Caco-2 (cell line): ENCODE results near the gene EFR3B. TPM values are rescaled to one million over a fixed set of nuclear protein-coding genes. Genes with fewer than 3 reads are reported as not detected.
"Not testable (repeated sequence)": the region's sequence is repeated elsewhere in the genome, so short reads cannot be mapped to it uniquely, and the experiment has no call there.

Experiments used
- BruUV-seq: library from RNA; stranded (reverse); fragments of 400-500 nt; replicated peaks from 2 replicates; lab custom pipeline; 2021; lab: Mats Ljungman, UMichigan
- CTCF ChIA-PET: fragments of 300-600 bp; sonication (Branson Sonifier 250); formaldehyde crosslinking; loops from one replicate; lab custom pipeline; 2022; ENCODE audit warnings: antibody characterized with exemption; lab: Charles Lee
- POLR2A ChIA-PET: fragments of 300-600 bp; sonication (Branson Sonifier 250); formaldehyde crosslinking; loops from one replicate; lab custom pipeline; 2022; ENCODE audit warnings: antibody characterized with exemption; lab: Charles Lee
- DNase-seq, 2 experiments: peaks; one replicate each; pipeline versions ENCODE4 v3.0.0 to v3.0.0-alpha.2; 2020 to 2022
- H3K27me3 ChIP-seq: replicated peaks from 2 replicates; pipeline ENCODE4 v1.6.0; 2011; ENCODE audit warnings: low read length; ENCODE audit not compliant: control insufficient read depth, insufficient read depth
- H3K36me3 ChIP-seq: 2 replicates; pipeline ENCODE4 v1.5.1; 2011; ENCODE audit warnings: low read length; ENCODE audit not compliant: control insufficient read depth, insufficient read depth
- H3K4me1 ChIP-seq: fragments of 250-450 bp; sonication (Bioruptor Pico); 2 replicates; pipeline ENCODE4 v1.5.1; 2020; ENCODE audit warnings: mild to moderate bottlenecking
- H3K4me3 ChIP-seq: 2 replicates; pipeline ENCODE4 v1.5.1; 2011; ENCODE audit warnings: low read depth, mild to moderate bottlenecking, control low read depth, low read length
- H3K9me3 ChIP-seq: fragments of 250-450 bp; sonication (Bioruptor Pico); 2 replicates; pipeline ENCODE4 v1.5.1; 2020; ENCODE audit warnings: mild to moderate bottlenecking, moderate library complexity
- H3K27ac Mint-ChIP-seq: one replicate; pipeline ENCODE4 v1.8.0; 2022; ENCODE audit warnings: mixed read lengths; ENCODE audit not compliant: unreplicated experiment
- H3K27me3 Mint-ChIP-seq: one replicate; pipeline ENCODE4 v1.8.0; 2022; ENCODE audit warnings: mixed read lengths; ENCODE audit not compliant: insufficient read depth, unreplicated experiment
- H3K36me3 Mint-ChIP-seq: one replicate; pipeline ENCODE4 v1.8.0; 2022; ENCODE audit warnings: mild to moderate bottlenecking, mixed read lengths; ENCODE audit not compliant: insufficient read depth, unreplicated experiment
- H3K4me1 Mint-ChIP-seq: one replicate; pipeline ENCODE4 v1.8.0; 2022; ENCODE audit warnings: low read depth, mixed read lengths; ENCODE audit not compliant: unreplicated experiment
- H3K4me3 Mint-ChIP-seq: one replicate; pipeline ENCODE4 v1.8.0; 2022; ENCODE audit warnings: mild to moderate bottlenecking, moderate library complexity, mixed read lengths; ENCODE audit not compliant: unreplicated experiment
- H3K9me3 Mint-ChIP-seq: one replicate; pipeline ENCODE4 v1.8.0; 2022; ENCODE audit warnings: mixed read lengths; ENCODE audit not compliant: unreplicated experiment
- intact Hi-C: fragments of 100-400 bp; cut with micrococcal nuclease; formaldehyde crosslinking; loops from one replicate; pipeline ENCODE4 v1.10.0; 2022; ENCODE audit not compliant: unreplicated experiment
- total RNA-seq: library from RNA; stranded (reverse); gene quantifications from 2 replicates; pipeline ENCODE4 v1.2.3, GENCODE V29; 2022
- TF ChIP-seq, protein P1 (sequence below), 2 experiments: fragments of 200-600 bp in 1 of 2; IDR thresholded peaks; 1 replicate in 1 of 2; 2 replicates in 1 of 2; pipeline versions ENCODE4 v1.5.1 to v1.8.0; 2011 to 2022; ENCODE audit warnings: antibody characterized with exemption in 1 of 2, control low read depth in 1 of 2, inconsistent platforms in 1 of 2, low read depth in 1 of 2, low read length in 1 of 2, mild to moderate bottlenecking in 1 of 2, moderate library complexity in 1 of 2; ENCODE audit not compliant: insufficient read depth in 1 of 2, severe bottlenecking in 1 of 2, unreplicated experiment in 1 of 2

The EFR3B gene
- total RNA-seq, 1 experiment from 2014 or later, result 19.1 TPM

DNA sequence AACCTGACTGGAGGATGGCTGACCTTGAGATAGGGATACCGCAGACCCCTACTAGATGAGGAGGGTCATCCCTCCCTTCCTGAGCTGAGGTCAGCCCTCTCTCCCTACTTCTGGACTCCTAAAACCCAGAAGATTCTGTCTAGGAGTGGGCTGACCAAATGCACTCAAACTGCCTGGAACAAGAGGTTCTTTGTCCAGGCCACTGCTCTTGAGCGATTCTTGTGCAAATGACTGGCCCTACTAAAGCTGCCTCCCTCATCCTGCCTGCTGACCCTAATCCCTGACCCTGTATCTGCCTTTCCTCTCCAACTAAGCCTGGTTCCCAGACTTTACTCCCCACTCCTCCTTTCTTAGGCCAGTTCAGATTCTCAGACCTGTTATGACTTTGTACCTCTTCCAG lies 56.2 kb downstream of the EFR3B start:
- H3K4me1 ChIP-seq, result no peaks in the 10 kb centered on the region
- H3K36me3 ChIP-seq, result no peaks in the 10 kb centered on the region
- TF ChIP-seq, protein P1, sequence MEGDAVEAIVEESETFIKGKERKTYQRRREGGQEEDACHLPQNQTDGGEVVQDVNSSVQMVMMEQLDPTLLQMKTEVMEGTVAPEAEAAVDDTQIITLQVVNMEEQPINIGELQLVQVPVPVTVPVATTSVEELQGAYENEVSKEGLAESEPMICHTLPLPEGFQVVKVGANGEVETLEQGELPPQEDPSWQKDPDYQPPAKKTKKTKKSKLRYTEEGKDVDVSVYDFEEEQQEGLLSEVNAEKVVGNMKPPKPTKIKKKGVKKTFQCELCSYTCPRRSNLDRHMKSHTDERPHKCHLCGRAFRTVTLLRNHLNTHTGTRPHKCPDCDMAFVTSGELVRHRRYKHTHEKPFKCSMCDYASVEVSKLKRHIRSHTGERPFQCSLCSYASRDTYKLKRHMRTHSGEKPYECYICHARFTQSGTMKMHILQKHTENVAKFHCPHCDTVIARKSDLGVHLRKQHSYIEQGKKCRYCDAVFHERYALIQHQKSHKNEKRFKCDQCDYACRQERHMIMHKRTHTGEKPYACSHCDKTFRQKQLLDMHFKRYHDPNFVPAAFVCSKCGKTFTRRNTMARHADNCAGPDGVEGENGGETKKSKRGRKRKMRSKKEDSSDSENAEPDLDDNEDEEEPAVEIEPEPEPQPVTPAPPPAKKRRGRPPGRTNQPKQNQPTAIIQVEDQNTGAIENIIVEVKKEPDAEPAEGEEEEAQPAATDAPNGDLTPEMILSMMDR (IDR thresholded peaks at IDR 0.05; ENCODE audit: insufficient read depth in 1 of 2, low read depth in 1 of 2, low read length in 1 of 2, severe bottlenecking in 1 of 2, unreplicated experiment in 1 of 2), result no peak
- no peaks in the 10 kb centered on the region for H3K9me3 Mint-ChIP-seq
- H3K4me3 ChIP-seq, result no peak overlapping the region
- H3K4me3 Mint-ChIP-seq, result no peak overlapping the region
- H3K9me3 ChIP-seq, result no peaks in the 10 kb centered on the region
- peaks cover 5% of the 10 kb centered on the region for H3K36me3 Mint-ChIP-seq
- BruUV-seq, result no TSS peak
- DNase-seq, result no peak
- H3K27me3 Mint-ChIP-seq, result no peaks in the 10 kb centered on the region
- POLR2A ChIA-PET, result no interaction called here
- intact Hi-C loops, result no loop called here
- no peaks in the 10 kb centered on the region for H3K4me1 Mint-ChIP-seq
- CTCF ChIA-PET, result interaction anchor here (0.6 to 0.7 kb wide), 2 partner anchors 8 to 282 kb away, joined by 3 to 5 read pairs; no protein-coding TSS in a partner anchor
- no peaks in the 10 kb centered on the region for H3K27me3 ChIP-seq
- H3K27ac Mint-ChIP-seq, result no peak overlapping the region

GRCh38 chr2:25098670-25099486 lies 57.0 kb downstream of the EFR3B start:
- ChIA-PET CTCF (interaction anchor here (0.6 to 0.7 kb wide), 2 partner anchors 57 to 283 kb away, joined by 4 to 5 read pairs; partner anchors contain the start of gene EFR3B), POLR2A (no interaction called here)
- Mint-ChIP-seq H3K4me3 (no peak overlapping the region), H3K36me3 (peaks cover 5% of the 10 kb centered on the region), H3K27ac (no peak overlapping the region), H3K4me1 (no peaks in the 10 kb centered on the region), H3K9me3 (no peaks in the 10 kb centered on the region), H3K27me3 (no peaks in the 10 kb centered on the region)
- Histone ChIP-seq H3K9me3 (no peaks in the 10 kb centered on the region), H3K27me3 (no peaks in the 10 kb centered on the region), H3K4me3 (no peak overlapping the region), H3K36me3 (no peaks in the 10 kb centered on the region), H3K4me1 (no peaks in the 10 kb centered on the region)
- TF ChIP-seq, protein P1 (IDR thresholded peaks at IDR 0.05; ENCODE audit: insufficient read depth in 1 of 2, low read depth in 1 of 2, low read length in 1 of 2, severe bottlenecking in 1 of 2, unreplicated experiment in 1 of 2), result no peak
- DNase-seq, result no peak
- intact Hi-C loops, result no loop called here
- BruUV-seq, result no TSS peak

GRCh38 chr2:25102352-25102751 lies 60.5 kb downstream of the EFR3B start:
- intact Hi-C loops, H3K9me3 ChIP-seq, H3K27me3 Mint-ChIP-seq, H3K9me3 Mint-ChIP-seq, CTCF ChIA-PET, H3K27me3 ChIP-seq, H3K4me3 ChIP-seq, POLR2A ChIA-PET, H3K4me3 Mint-ChIP-seq, DNase-seq, H3K27ac Mint-ChIP-seq, H3K36me3 ChIP-seq, H3K36me3 Mint-ChIP-seq, BruUV-seq: not testable (repeated sequence)
- peaks cover 10% of the 10 kb centered on the region for H3K4me1 ChIP-seq
- H3K4me1 Mint-ChIP-seq, result peaks cover 13% of the 10 kb centered on the region
